Progenitor cell of endocrine pancreas (in vitro differentiated cells): ENCODE data around the gene DCAF11. TPM values are rescaled to one million over a fixed set of nuclear protein-coding genes. Genes with fewer than 3 reads are reported as not detected.

Source experiments
- DNase-seq: peaks from one replicate; pipeline ENCODE4 v3.0.0; 2021; ENCODE audit warnings: low spot score; ENCODE audit not compliant: unreplicated experiment
- H3K27ac Mint-ChIP-seq: 2 replicates; pipeline ENCODE4 v1.8.0; 2021; ENCODE audit warnings: mild to moderate bottlenecking, moderate library complexity, mixed read lengths
- H3K27me3 Mint-ChIP-seq: 2 replicates; pipeline ENCODE4 v1.8.0; 2021; ENCODE audit warnings: mixed read lengths
- H3K36me3 Mint-ChIP-seq: 2 replicates; pipeline ENCODE4 v1.8.0; 2022; ENCODE audit warnings: mixed read lengths; ENCODE audit not compliant: insufficient read depth
- H3K4me1 Mint-ChIP-seq: 2 replicates; pipeline ENCODE4 v1.8.0; 2021; ENCODE audit warnings: low read depth, mixed read lengths
- H3K4me3 Mint-ChIP-seq: 2 replicates; pipeline ENCODE4 v1.8.0; 2021; ENCODE audit warnings: low read depth, mild to moderate bottlenecking, moderate library complexity, mixed read lengths
- H3K9me3 Mint-ChIP-seq: 2 replicates; pipeline ENCODE4 v1.8.0; 2021; ENCODE audit warnings: low read depth, mixed read lengths
- total RNA-seq: library from RNA; stranded (reverse); gene quantifications from 2 replicates; pipeline ENCODE4 v1.2.1, GENCODE V29; 2021
- TF ChIP-seq, protein P1 (sequence below): fragments of 200-600 bp; sonication (generic); IDR thresholded peaks from one replicate; pipeline ENCODE4 v1.5.0; 2021; ENCODE audit warnings: antibody characterized with exemption, mild to moderate bottlenecking; ENCODE audit not compliant: unreplicated experiment

DCAF11 gene
- total RNA-seq, 1 donor from 2014 or later = 79.7 TPM

DNA sequence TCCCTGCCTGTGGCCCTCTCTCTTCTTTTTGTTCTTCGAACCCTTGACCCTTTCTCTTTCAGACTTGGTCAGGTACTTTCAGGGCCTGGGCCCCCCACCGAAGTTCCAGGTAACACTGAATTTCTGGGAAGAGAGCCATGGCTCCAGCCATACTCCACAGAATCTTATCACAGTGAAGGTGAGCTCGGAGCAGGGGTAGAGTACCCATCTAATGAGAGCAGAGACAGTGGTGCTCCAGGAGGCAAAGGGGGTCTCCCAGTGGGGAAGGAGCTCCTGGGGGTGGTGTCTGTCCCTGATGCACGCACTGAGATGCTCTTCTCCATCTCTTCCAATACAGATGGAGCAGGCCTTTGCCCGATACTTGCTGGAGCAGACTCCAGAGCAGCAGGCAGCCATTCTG is 51.2 kb downstream of the DCAF11 start:
- Mint-ChIP-seq H3K4me3 (no peak overlapping the region), H3K9me3 (no peaks in the 10 kb centered on the region), H3K4me1 (peaks cover 15% of the 10 kb centered on the region), H3K27ac (no peak overlapping the region), H3K36me3 (peaks cover 21% of the 10 kb centered on the region), H3K27me3 (no peaks in the 10 kb centered on the region)
- DNase-seq = no peak
- TF ChIP-seq, protein P1, sequence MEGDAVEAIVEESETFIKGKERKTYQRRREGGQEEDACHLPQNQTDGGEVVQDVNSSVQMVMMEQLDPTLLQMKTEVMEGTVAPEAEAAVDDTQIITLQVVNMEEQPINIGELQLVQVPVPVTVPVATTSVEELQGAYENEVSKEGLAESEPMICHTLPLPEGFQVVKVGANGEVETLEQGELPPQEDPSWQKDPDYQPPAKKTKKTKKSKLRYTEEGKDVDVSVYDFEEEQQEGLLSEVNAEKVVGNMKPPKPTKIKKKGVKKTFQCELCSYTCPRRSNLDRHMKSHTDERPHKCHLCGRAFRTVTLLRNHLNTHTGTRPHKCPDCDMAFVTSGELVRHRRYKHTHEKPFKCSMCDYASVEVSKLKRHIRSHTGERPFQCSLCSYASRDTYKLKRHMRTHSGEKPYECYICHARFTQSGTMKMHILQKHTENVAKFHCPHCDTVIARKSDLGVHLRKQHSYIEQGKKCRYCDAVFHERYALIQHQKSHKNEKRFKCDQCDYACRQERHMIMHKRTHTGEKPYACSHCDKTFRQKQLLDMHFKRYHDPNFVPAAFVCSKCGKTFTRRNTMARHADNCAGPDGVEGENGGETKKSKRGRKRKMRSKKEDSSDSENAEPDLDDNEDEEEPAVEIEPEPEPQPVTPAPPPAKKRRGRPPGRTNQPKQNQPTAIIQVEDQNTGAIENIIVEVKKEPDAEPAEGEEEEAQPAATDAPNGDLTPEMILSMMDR = no peak

DNA sequence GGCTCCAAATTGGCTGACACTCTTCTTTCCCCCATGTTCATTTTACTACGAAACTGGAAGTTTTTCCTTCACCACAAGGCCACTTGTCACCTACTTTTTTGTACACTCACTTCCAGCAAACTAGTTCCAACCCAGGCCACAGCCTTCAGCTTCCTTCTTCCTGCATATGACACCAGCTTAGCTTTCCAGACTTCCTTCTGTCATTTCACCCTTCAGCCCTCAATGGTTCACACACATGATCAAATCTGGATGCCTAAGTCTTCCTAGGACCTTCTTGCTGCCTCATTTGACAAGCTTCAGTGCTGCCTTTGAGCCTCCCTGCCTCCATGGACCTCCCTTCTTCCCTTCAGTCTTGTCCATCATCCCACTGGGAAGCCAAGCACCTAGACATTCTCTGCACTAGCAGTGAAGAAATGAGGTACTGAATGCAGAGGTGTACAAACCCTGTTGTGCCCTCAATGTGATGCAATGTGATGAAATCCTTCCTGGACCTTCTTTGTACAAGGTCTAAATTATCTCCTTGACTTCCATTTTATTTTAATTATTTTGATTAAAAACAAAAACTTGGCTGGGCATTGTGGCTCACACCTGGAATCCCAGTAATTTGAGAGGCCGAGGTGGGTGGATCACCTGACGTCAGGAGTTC is 53.0 kb downstream of the DCAF11 start:
- no peaks in the 10 kb centered on the region for H3K27me3 Mint-ChIP-seq
- TF ChIP-seq, protein P1 = no peak
- peaks cover 5% of the 10 kb centered on the region for H3K4me1 Mint-ChIP-seq
- H3K36me3 Mint-ChIP-seq = peaks cover 21% of the 10 kb centered on the region
- H3K4me3 Mint-ChIP-seq = no peak overlapping the region
- no peaks in the 10 kb centered on the region for H3K9me3 Mint-ChIP-seq
- DNase-seq = no peak
- peak overlapping the region; percentile 73 for H3K27ac Mint-ChIP-seq

DNA sequence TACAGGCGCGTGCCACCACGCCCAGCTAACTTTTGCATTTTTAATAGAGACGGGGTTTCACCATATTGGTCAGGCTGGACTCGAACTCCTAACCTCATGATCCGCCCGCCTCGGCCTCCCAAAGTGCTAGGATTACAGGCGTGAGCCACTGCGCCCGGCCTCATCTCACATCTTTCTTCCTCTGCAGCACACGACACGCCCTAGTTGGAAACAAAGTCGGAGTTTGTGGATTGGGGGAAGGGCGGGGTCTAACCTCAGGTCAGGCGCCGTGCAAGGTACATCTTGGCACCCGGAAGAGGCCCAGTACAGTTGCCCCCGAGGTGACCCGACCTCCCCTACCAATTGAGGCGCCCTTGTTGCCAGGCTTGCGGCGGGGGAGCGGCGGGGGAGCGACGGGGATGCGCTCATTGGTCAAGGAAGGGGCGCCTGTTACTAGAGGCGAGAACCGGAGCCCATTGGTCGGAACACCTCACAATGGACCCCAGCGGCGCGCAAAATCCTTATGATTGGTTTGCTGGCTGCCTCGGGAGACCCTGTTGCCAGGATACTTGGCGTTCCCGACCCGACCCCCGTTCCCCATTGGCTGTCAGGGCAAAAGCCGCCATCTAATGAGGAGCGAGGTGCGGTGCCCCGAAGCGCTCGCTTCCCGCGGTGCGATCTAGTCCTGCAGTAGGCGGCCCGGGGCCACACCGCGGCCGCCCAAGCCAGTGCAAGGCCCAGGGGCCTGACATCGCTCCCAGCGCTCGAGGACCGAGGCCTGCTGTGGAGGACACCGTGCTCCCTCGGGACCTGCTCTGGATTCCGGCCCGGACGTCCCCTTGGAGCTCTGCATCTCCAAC is 57.1 kb downstream of the DCAF11 start, which contains the start of gene REC8:
TSS of gene REC8 (plus strand) at position 659 of the 839 bp plus-strand sequence. CDS start 473 bp downstream, outside the sequence.
- Mint-ChIP-seq H3K4me1 (peaks cover 19% of the 10 kb centered on the region), H3K27ac (peak within 1 kb of the TSS; percentile 96), H3K36me3 (peaks cover 25% of the 10 kb centered on the region), H3K9me3 (no peaks in the 10 kb centered on the region), H3K27me3 (no peaks in the 10 kb centered on the region), H3K4me3 (peak within 1 kb of the TSS; percentile 89)
- TF ChIP-seq, protein P1 = no peak
- peak; percentile 96 for DNase-seq

DNA sequence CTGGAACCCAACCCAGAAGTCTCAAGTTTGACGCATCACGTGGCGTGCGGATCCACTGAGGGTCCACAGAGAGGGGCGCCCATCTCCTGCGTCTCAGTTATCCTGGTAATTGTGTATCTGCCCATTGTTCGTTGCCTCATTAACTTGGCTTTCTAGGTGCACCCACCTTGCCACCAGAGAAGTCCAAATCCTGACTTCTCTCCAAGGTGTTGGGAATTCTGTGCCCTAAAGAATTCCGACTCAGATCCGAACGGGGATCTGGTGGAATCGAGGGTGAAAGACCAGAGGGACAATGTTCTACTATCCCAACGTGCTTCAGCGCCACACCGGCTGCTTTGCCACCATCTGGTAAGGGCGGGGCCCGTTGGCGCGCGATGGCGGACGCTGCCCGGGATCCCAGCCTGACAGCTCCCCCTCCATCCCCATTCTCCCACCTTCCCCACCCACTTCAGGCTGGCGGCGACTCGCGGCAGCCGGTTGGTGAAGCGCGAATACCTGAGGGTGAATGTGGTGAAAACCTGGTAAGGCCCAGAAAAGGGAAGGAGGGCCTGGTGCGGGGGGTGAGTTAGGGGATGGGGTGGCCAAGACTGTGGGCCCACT is 57.8 kb downstream of the DCAF11 start:
- TF ChIP-seq, protein P1 = no peak
- no peak for DNase-seq
- Mint-ChIP-seq H3K4me3 (peak overlapping the region; percentile 89), H3K4me1 (peaks cover 22% of the 10 kb centered on the region), H3K9me3 (no peaks in the 10 kb centered on the region), H3K27ac (peak overlapping the region; percentile 96), H3K27me3 (no peaks in the 10 kb centered on the region), H3K36me3 (peaks cover 27% of the 10 kb centered on the region)

DNA sequence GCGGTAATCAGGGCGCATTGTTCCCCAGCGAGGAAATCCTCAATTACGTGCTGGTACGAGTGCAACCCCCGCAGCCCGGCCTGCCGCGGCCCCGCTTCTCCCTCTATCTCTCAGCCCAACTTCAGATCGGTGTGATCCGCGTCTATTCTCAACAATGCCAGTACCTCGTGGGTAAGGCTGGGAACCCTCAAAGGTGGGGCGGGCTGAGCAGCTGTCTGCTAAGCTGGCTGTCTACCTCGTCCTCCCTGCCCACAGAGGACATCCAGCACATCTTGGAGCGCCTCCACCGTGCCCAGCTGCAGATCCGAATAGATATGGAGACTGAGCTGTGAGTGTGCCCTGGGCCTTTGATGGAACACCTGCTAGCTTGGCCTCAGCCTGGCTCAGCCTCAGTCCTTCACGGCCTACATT is 58.3 kb downstream of the DCAF11 start:
- Mint-ChIP-seq H3K27me3 (no peaks in the 10 kb centered on the region), H3K4me1 (peaks cover 22% of the 10 kb centered on the region)

More for the DNA sequence above, 58.3 kb downstream of the DCAF11 start:
- H3K27ac Mint-ChIP-seq = peak overlapping the region; percentile 94
- peaks cover 25% of the 10 kb centered on the region for H3K36me3 Mint-ChIP-seq
- DNase-seq = no peak
- TF ChIP-seq, protein P1 = no peak
- no peaks in the 10 kb centered on the region for H3K9me3 Mint-ChIP-seq
- peak overlapping the region; percentile 89 for H3K4me3 Mint-ChIP-seq
